ENCODE data around the gene ADAM30. TPM values are rescaled to one million over a fixed set of nuclear protein-coding genes. Genes with fewer than 3 reads are reported as not detected.

The ADAM30 gene
- total RNA-seq, 4 donors from 2014 or later, result not detected

DNA sequence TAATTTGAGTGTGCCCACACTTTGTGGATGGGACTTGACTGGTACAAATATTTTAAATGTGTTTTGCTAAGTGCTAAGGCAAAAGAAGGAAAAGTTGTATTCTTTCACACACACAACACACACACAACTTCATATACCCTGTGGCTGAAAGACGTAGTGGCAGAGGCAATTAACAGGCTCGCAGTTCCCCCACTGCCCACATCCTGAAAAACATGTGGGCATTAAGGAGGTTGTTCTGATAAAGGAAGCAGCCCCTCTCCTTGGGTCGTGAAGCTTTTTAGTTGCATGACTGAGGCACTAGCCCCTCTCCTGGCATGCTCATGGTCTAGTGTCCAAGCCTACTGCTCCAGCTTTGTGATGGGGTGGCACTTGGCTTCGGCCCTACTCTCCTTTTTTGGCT, 14.3 kb upstream of the ADAM30 start:
- TF ChIP-seq POLR2AphosphoS5 (IDR thresholded peaks at IDR 0.05) (no peak), EP300 (IDR thresholded peaks at IDR 0.05) (no peak), POLR2A (IDR thresholded peaks at IDR 0.05) (no peak)
- TF ChIP-seq, protein P1, sequence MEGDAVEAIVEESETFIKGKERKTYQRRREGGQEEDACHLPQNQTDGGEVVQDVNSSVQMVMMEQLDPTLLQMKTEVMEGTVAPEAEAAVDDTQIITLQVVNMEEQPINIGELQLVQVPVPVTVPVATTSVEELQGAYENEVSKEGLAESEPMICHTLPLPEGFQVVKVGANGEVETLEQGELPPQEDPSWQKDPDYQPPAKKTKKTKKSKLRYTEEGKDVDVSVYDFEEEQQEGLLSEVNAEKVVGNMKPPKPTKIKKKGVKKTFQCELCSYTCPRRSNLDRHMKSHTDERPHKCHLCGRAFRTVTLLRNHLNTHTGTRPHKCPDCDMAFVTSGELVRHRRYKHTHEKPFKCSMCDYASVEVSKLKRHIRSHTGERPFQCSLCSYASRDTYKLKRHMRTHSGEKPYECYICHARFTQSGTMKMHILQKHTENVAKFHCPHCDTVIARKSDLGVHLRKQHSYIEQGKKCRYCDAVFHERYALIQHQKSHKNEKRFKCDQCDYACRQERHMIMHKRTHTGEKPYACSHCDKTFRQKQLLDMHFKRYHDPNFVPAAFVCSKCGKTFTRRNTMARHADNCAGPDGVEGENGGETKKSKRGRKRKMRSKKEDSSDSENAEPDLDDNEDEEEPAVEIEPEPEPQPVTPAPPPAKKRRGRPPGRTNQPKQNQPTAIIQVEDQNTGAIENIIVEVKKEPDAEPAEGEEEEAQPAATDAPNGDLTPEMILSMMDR (IDR thresholded peaks at IDR 0.05), result no peak
- 78% methylated on average over 4 of the region's 4 CpGs for WGBS
- no peaks in the 10 kb centered on the region for H3K27me3 ChIP-seq
- H3K9me3 ChIP-seq, result no peaks in the 10 kb centered on the region
- H3K4me1 ChIP-seq, result no peaks in the 10 kb centered on the region
- H3K27ac ChIP-seq, result no peak overlapping the region
- H3K4me3 ChIP-seq, result no peak overlapping the region
- H3K36me3 ChIP-seq, result peaks cover 22% of the 10 kb centered on the region
- DNase-seq (ENCODE audit: low spot score in 2 of 2), result no peak

DNA sequence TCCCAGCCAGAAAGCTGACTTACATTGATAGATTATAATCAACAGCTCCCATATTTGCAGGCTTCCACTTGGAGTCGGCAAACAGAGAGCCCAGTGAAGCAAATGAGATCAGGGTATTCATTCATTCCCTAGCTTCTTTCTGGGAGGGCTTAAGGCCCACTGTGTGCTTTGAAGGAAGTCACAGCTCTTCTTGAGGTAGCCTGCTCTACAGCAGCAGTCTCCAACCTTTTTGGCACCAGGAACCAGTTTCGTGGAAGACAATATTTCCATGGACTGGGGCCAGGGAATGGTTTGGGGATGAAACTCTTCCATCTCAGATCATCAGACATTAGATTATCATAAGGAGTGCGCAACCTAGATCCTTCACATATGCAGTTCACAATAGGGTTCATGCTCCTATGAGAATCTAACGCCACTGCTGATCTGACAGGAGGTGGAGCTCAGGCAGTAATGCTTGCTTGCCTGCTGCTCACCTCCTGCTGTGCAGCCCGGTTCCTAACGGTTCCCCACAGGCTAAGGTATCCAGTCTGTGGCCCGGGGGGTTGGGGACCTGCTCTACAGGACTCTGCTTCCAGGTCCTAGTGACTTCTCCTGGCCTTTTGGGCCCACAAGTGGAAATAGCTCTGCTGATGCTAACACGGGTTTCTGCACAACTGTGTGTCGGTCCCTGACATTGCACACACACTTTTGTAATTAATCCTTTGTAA, 13.7 kb upstream of the ADAM30 start:
- no peak for TF ChIP-seq POLR2A (IDR thresholded peaks at IDR 0.05)
- TF ChIP-seq EP300 (IDR thresholded peaks at IDR 0.05), result no peak
- TF ChIP-seq, protein P1 (IDR thresholded peaks at IDR 0.05), result no peak
- no peak for TF ChIP-seq POLR2AphosphoS5 (IDR thresholded peaks at IDR 0.05)
- no peak for DNase-seq (ENCODE audit: low spot score in 2 of 2)
- WGBS, result 76% methylated on average over 6 of the region's 9 CpGs
- Histone ChIP-seq H3K9me3 (no peaks in the 10 kb centered on the region), H3K27me3 (no peaks in the 10 kb centered on the region), H3K27ac (no peak overlapping the region), H3K36me3 (peaks cover 16% of the 10 kb centered on the region), H3K4me3 (no peak overlapping the region), H3K4me1 (no peaks in the 10 kb centered on the region)

DNA sequence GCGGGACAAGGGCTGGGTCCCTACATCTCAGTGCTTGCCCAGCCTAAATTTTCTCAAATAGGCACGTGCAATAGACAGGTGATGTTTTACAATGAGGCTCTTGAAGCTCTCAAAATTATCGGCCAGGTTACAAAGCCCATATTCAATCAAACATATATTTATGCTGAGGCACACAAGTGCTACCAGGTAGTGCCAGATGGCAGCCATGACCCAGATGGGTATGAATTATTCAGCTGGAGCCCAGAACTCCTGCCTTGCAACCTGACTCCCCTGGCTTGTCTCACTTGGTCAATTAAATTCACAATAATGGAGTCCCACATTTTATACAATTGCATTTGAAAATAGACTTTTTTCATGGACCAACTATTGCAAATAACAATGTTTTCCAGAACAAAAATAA, 12.3 kb upstream of the ADAM30 start:
- no peak for DNase-seq (ENCODE audit: low spot score in 2 of 2)
- no peaks in the 10 kb centered on the region for H3K9me3 ChIP-seq
- H3K27ac ChIP-seq, result no peak overlapping the region
- H3K4me1 ChIP-seq, result no peaks in the 10 kb centered on the region
- no peaks in the 10 kb centered on the region for H3K27me3 ChIP-seq
- WGBS, result 91% methylated on average over 3 of the region's 3 CpGs
- no peak for TF ChIP-seq POLR2A (IDR thresholded peaks at IDR 0.05)
- TF ChIP-seq, protein P1 (IDR thresholded peaks at IDR 0.05), result no peak
- TF ChIP-seq POLR2AphosphoS5 (IDR thresholded peaks at IDR 0.05), result no peak
- no peak for TF ChIP-seq EP300 (IDR thresholded peaks at IDR 0.05)
- no peak overlapping the region for H3K4me3 ChIP-seq
- H3K36me3 ChIP-seq, result peaks cover 2% of the 10 kb centered on the region

DNA sequence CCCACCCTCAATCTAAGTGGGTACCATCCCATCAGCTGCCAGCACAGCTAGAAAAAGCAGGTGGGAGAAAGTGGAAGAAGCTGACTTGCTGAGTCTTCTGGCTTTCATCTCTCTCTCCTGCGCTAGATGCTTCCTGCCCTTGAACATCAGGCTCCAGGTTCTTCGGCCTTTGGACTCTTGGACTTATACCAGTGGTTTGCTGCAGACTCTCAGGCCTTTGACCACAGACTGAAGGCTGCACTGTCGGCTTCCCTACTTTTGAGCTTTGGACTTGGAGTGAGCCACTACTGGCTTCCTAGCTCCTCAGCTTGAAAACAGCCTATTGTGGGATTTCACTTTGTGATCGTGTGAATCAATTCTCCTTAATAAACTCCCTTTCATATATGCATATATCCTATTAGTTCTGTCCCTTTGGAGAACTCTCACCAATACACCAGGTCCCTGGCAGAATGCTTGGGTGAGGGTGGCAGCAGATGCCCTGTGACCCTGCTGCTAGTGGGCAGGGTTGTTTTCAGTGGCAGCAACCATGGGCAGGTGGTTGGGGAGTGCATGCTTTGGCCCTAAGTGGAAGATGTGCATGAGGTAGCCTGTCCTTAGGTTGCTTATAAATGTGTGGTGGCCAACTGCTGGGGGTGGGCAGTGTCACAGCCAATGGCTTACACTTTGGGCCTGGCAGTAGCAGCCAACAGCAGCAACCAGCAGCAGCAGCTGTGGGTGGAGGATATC, 10.8 kb upstream of the ADAM30 start:
- H3K4me3 ChIP-seq, result no peak overlapping the region
- no peaks in the 10 kb centered on the region for H3K27me3 ChIP-seq
- TF ChIP-seq POLR2A (IDR thresholded peaks at IDR 0.05) (no peak), POLR2AphosphoS5 (IDR thresholded peaks at IDR 0.05) (no peak), EP300 (IDR thresholded peaks at IDR 0.05) (no peak)
- TF ChIP-seq, protein P1 (IDR thresholded peaks at IDR 0.05), result no peak
- peaks cover under 1% of the 10 kb centered on the region for H3K36me3 ChIP-seq
- no peak for DNase-seq (ENCODE audit: low spot score in 2 of 2)
- H3K27ac ChIP-seq, result no peak overlapping the region
- H3K9me3 ChIP-seq, result no peaks in the 10 kb centered on the region
- 95% methylated on average over 4 of the region's 4 CpGs for WGBS
- H3K4me1 ChIP-seq, result no peaks in the 10 kb centered on the region

DNA sequence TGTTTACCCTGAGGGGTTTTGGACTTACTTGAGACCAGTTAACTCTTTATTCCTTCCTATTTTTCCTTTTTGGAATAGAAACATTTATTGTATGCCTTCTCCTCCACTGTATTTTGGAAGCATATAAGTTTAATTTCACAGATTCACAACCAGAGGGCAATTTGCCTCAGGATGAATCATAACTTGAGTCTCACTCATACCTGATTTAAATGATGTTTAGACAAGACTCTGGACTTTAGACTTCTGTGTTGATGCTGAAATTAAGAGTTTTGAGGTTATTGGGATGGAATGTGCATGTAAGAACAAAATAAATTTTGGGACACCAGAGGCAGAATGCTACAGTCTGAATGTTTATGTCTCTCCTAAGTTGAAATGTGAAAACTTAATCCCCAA, 7.1 kb upstream of the ADAM30 start:
- Histone ChIP-seq H3K27me3 (no peaks in the 10 kb centered on the region), H3K27ac (no peak overlapping the region), H3K4me1 (no peaks in the 10 kb centered on the region), H3K36me3 (no peaks in the 10 kb centered on the region), H3K4me3 (no peak overlapping the region), H3K9me3 (no peaks in the 10 kb centered on the region)
- TF ChIP-seq EP300 (IDR thresholded peaks at IDR 0.05) (no peak), POLR2AphosphoS5 (IDR thresholded peaks at IDR 0.05) (no peak), POLR2A (IDR thresholded peaks at IDR 0.05) (no peak)
- TF ChIP-seq, protein P1 (IDR thresholded peaks at IDR 0.05), result no peak
- no peak for DNase-seq (ENCODE audit: low spot score in 2 of 2)

All from suprapubic skin (tissue), 4 donors.